ENCODE results near the gene UCN2.

Gene UCN2

DNA sequence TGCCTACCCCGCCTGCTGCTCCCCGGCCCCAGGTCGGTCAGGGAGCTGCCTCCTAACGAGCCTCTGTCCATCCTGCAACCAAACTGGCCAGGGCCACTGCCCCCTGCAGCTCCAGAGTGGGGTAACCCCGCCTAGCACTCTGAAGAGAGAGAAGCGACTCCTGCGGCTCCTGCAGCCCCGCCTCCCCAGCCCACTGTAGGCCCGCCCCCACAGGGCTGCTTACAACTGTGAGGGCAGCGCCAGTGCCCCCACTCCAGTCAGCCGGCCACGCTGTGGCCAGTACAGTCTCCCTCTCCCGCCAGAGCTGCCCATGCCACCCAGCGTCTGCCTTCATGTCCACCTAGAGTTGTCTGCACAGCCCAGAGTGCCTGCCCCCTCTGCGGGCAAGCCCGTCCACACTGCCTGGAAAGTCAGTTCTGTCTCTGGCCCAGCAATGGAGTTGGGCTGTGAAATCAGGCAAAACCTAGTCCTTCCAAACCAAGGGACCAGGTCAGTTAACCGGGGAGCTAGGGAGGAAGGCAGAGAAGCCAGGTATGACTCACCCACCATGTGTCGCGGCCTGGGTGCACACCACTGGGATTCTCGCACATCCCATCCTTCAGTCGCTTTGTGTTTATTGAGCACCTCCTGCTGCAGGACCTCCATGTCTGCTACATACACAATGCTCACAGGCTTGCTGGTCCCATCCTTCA is 2.4 kb downstream of the UCN2 start:
- peak overlapping the region; percentile 35 for H3K4me3 ChIP-seq (ENCODE audit: low read length)
- no peaks in the 10 kb centered on the region for H3K9me2 ChIP-seq (replicated peaks; ENCODE audit: control insufficient read depth, low read length)

GRCh38 chr3:48560648-48561018 is 2.9 kb downstream of the UCN2 start:
- H3K9me3 ChIP-seq (ENCODE audit: control insufficient read depth, insufficient read depth, low read length) = no peaks in the 10 kb centered on the region
- peaks cover 4% of the 10 kb centered on the region; the same call in 1 of the 2 replicates for H3F3A ChIP-seq (ENCODE audit: control insufficient read depth, insufficient read depth)
- peaks cover 48% of the 10 kb centered on the region for H3K4me1 ChIP-seq (ENCODE audit: control insufficient read depth, low read length)
- TF ChIP-seq EZH2phosphoT487 (IDR thresholded peaks at IDR 0.05; ENCODE audit: borderline replicate concordance, low read length) = no peak
- TF ChIP-seq, protein P1, sequence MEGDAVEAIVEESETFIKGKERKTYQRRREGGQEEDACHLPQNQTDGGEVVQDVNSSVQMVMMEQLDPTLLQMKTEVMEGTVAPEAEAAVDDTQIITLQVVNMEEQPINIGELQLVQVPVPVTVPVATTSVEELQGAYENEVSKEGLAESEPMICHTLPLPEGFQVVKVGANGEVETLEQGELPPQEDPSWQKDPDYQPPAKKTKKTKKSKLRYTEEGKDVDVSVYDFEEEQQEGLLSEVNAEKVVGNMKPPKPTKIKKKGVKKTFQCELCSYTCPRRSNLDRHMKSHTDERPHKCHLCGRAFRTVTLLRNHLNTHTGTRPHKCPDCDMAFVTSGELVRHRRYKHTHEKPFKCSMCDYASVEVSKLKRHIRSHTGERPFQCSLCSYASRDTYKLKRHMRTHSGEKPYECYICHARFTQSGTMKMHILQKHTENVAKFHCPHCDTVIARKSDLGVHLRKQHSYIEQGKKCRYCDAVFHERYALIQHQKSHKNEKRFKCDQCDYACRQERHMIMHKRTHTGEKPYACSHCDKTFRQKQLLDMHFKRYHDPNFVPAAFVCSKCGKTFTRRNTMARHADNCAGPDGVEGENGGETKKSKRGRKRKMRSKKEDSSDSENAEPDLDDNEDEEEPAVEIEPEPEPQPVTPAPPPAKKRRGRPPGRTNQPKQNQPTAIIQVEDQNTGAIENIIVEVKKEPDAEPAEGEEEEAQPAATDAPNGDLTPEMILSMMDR (IDR thresholded peaks at IDR 0.05; ENCODE audit: low read depth, low read length, poor library complexity, severe bottlenecking) = no peak
- no peak overlapping the region for H3K27ac ChIP-seq (ENCODE audit: low read depth, low read length)
- H3K4me2 ChIP-seq (ENCODE audit: low read length) = peak overlapping the region; percentile 57
- H3K27me3 ChIP-seq (ENCODE audit: control insufficient read depth, low read length) = 0 out of 2 replicates have a peak, but pooled peaks cover 2% of the 10 kb centered on the region
- H3K9me2 ChIP-seq (replicated peaks; ENCODE audit: control insufficient read depth, low read length) = no peaks in the 10 kb centered on the region
- 0 out of 2 replicates have a peak, but pooled peaks cover 3% of the 10 kb centered on the region for H4K20me1 ChIP-seq (ENCODE audit: control insufficient read depth, insufficient read depth, low read depth, low read length)
- H3K79me2 ChIP-seq (ENCODE audit: control insufficient read depth, low read length) = peaks cover 8% of the 10 kb centered on the region
- peaks cover 6% of the 10 kb centered on the region for H3K36me3 ChIP-seq (ENCODE audit: control insufficient read depth, low read length)
- H3K4me3 ChIP-seq (ENCODE audit: low read length) = peak overlapping the region; percentile 35

More for the DNA sequence above, 2.4 kb downstream of the UCN2 start:
- no peak for TF ChIP-seq EZH2phosphoT487 (IDR thresholded peaks at IDR 0.05; ENCODE audit: borderline replicate concordance, low read length)
- TF ChIP-seq, protein P1 (IDR thresholded peaks at IDR 0.05; ENCODE audit: low read depth, low read length, poor library complexity, severe bottlenecking) = peak; percentile 34
- no peaks in the 10 kb centered on the region for H4K20me1 ChIP-seq (ENCODE audit: control insufficient read depth, insufficient read depth, low read depth, low read length)
- peaks cover 3% of the 10 kb centered on the region for H3K79me2 ChIP-seq (ENCODE audit: control insufficient read depth, low read length)
- peaks cover under 1% of the 10 kb centered on the region for H3K36me3 ChIP-seq (ENCODE audit: control insufficient read depth, low read length)
- no peaks in the 10 kb centered on the region for H3K9me3 ChIP-seq (ENCODE audit: control insufficient read depth, insufficient read depth, low read length)
- 0 out of 2 replicates have a peak, but pooled peaks cover 2% of the 10 kb centered on the region for H3K27me3 ChIP-seq (ENCODE audit: control insufficient read depth, low read length)
- no peak overlapping the region for H3K27ac ChIP-seq (ENCODE audit: low read depth, low read length)
- H3F3A ChIP-seq (ENCODE audit: control insufficient read depth, insufficient read depth) = peaks cover 4% of the 10 kb centered on the region; the same call in 1 of the 2 replicates
- peak overlapping the region; percentile 57 for H3K4me2 ChIP-seq (ENCODE audit: low read length)
- H3K4me1 ChIP-seq (ENCODE audit: control insufficient read depth, low read length) = peaks cover 42% of the 10 kb centered on the region

GRCh38 chr3:48558493-48559134 is 5.0 kb downstream of the UCN2 start:
- H3F3A ChIP-seq (ENCODE audit: control insufficient read depth, insufficient read depth) = peaks cover 7% of the 10 kb centered on the region; the same call in 1 of the 2 replicates
- H3K27me3 ChIP-seq (ENCODE audit: control insufficient read depth, low read length) = 0 out of 2 replicates have a peak, but pooled peaks cover 2% of the 10 kb centered on the region
- peaks cover 68% of the 10 kb centered on the region for H3K4me1 ChIP-seq (ENCODE audit: control insufficient read depth, low read length)
- H4K20me1 ChIP-seq (ENCODE audit: control insufficient read depth, insufficient read depth, low read depth, low read length) = 0 out of 2 replicates have a peak, but pooled peaks cover 3% of the 10 kb centered on the region
- peaks cover 25% of the 10 kb centered on the region for H3K36me3 ChIP-seq (ENCODE audit: control insufficient read depth, low read length)
- no peaks in the 10 kb centered on the region for H3K9me3 ChIP-seq (ENCODE audit: control insufficient read depth, insufficient read depth, low read length)
- no peak overlapping the region for H3K27ac ChIP-seq (ENCODE audit: low read depth, low read length)
- peak overlapping the region; percentile 68 for H3K4me2 ChIP-seq (ENCODE audit: low read length)
- H3K4me3 ChIP-seq (ENCODE audit: low read length) = peak overlapping the region; percentile 74
- TF ChIP-seq EZH2phosphoT487 (IDR thresholded peaks at IDR 0.05; ENCODE audit: borderline replicate concordance, low read length) = no peak
- TF ChIP-seq, protein P1 (IDR thresholded peaks at IDR 0.05; ENCODE audit: low read depth, low read length, poor library complexity, severe bottlenecking) = peak; percentile 65
- H3K79me2 ChIP-seq (ENCODE audit: control insufficient read depth, low read length) = peaks cover 28% of the 10 kb centered on the region
- H3K9me2 ChIP-seq (replicated peaks; ENCODE audit: control insufficient read depth, low read length) = no peaks in the 10 kb centered on the region
